Fibroblast of the aortic adventitia (primary cell): ENCODE measurements around the gene PRKN. TPM values are rescaled to one million over a fixed set of nuclear protein-coding genes. Genes with fewer than 3 reads are reported as not detected.

Experiments used
- DNase-seq: peaks from one replicate; pipeline ENCODE4 v3.0.0-alpha.2; 2010; ENCODE audit warnings: low read depth
- H3K4me3 ChIP-seq: 2 replicates; pipeline ENCODE4 v1.5.1; 2011; ENCODE audit warnings: low read depth, mild to moderate bottlenecking, control low read depth, low read length, moderate library complexity
- total RNA-seq: library from RNA; depleted of rRNA; stranded (reverse); fragments of >200 nt; gene quantifications from 2 replicates; pipeline ENCODE4 v1.2.3, GENCODE V29; 2012; ENCODE audit warnings: low replicate concordance
- TF ChIP-seq, protein P1 (sequence below): IDR thresholded peaks from 2 replicates; pipeline ENCODE4 v1.5.1; 2011; ENCODE audit warnings: mild to moderate bottlenecking, low read length, control low read depth, inconsistent platforms; ENCODE audit not compliant: insufficient read depth

The PRKN gene
- total RNA-seq, 1 donor, result 2.0 TPM

DNA sequence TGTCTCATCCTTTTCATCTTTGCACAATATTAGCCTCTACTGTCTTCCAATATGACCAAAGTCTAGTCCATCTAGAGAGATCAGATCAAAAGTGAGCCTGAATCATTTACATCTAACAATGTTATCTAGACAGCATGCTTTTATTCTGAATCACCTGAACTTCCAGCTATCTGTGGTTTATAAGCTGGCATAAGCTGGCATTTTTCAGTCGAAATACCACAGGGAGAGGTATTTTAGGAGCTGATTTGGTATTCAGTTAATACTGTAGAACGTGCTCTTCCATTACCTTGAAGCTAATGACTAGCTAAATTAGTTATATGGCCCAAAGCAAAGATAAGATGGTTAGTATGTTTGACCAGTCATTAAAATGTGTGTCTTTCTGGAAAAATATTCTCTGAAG is 1265.4 kb downstream of the PRKN start:
- H3K4me3 ChIP-seq, result no peak overlapping the region
- peak; percentile 52 for DNase-seq
- TF ChIP-seq, protein P1, sequence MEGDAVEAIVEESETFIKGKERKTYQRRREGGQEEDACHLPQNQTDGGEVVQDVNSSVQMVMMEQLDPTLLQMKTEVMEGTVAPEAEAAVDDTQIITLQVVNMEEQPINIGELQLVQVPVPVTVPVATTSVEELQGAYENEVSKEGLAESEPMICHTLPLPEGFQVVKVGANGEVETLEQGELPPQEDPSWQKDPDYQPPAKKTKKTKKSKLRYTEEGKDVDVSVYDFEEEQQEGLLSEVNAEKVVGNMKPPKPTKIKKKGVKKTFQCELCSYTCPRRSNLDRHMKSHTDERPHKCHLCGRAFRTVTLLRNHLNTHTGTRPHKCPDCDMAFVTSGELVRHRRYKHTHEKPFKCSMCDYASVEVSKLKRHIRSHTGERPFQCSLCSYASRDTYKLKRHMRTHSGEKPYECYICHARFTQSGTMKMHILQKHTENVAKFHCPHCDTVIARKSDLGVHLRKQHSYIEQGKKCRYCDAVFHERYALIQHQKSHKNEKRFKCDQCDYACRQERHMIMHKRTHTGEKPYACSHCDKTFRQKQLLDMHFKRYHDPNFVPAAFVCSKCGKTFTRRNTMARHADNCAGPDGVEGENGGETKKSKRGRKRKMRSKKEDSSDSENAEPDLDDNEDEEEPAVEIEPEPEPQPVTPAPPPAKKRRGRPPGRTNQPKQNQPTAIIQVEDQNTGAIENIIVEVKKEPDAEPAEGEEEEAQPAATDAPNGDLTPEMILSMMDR, result no peak

- peak; percentile 21 for DNase-seq
- TF ChIP-seq, protein P1, result no peak
- no peak overlapping the region for H3K4me3 ChIP-seq
Observed at GRCh38 chr6:161459008-161459615, 1268.5 kb downstream of the PRKN start.

GRCh38 chr6:161458201-161458951 is 1269.2 kb downstream of the PRKN start:
- no peak overlapping the region for H3K4me3 ChIP-seq
- no peak for DNase-seq
- TF ChIP-seq, protein P1, result no peak

GRCh38 chr6:161455848-161456247 is 1271.7 kb downstream of the PRKN start:
- no peak for DNase-seq
- no peak overlapping the region for H3K4me3 ChIP-seq
- TF ChIP-seq, protein P1, result no peak

GRCh38 chr6:161453558-161453957 is 1274.0 kb downstream of the PRKN start:
- DNase-seq, result no peak
- TF ChIP-seq, protein P1, result no peak

DNA sequence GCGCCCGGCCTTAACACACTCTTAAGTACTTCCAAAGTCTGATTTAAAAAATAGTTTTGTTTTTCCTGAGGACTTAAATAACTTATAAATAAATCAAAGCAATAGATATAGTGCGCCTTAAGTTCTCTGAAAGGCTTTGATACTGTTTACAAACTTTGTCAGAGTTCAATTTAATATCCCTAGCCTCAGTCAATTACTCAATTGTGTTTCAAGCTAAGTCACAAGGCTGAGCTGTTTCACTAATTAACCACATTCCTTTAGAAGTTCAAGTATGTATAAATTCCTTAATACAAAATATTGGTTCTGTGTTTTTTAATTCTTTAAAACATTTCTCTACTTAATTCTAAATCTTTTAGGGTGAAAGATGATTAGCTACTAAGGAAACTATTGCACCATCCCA is 1275.3 kb downstream of the PRKN start:
- TF ChIP-seq, protein P1, result no peak
- DNase-seq, result no peak
- no peak overlapping the region for H3K4me3 ChIP-seq

More at GRCh38 chr6:161453558-161453957, 1274.0 kb downstream of the PRKN start:
- no peak overlapping the region for H3K4me3 ChIP-seq
